Left lung (tissue), 10 donors: ENCODE data around the gene MRC2. TPM values are rescaled to one million over a fixed set of nuclear protein-coding genes. Genes with fewer than 3 reads are reported as not detected.
"Not testable (repeated sequence)": the region's sequence is repeated elsewhere in the genome, so short reads cannot be mapped to it uniquely, and the experiment has no call there.

Experiments
- ATAC-seq: fragments of 200-7000 bp; cut with Tn5 transposase; one replicate; pipeline ENCODE4 v1.9.1; 2020; ENCODE audit warnings: moderate library complexity
- DNase-seq, 4 donors: peaks; one replicate each; pipeline ENCODE4 v3.0.0-alpha.2; 2013 to 2020
- H3K27ac ChIP-seq, 2 donors: fragments of 200-600 bp; sonication (generic) in 1 of 2; one replicate each; pipeline versions ENCODE4 v1.5.0 to v1.8.0; 2020 to 2021
- H3K27me3 ChIP-seq, 2 donors: fragments of 200-600 bp; sonication (generic) in 1 of 2; one replicate each; pipeline versions ENCODE4 v1.5.0 to v1.8.0; 2020 to 2021
- H3K36me3 ChIP-seq, 2 donors: fragments of 200-600 bp; sonication (generic) in 1 of 2; one replicate each; pipeline versions ENCODE4 v1.5.0 to v1.8.0; 2020 to 2021
- H3K4me1 ChIP-seq, 2 donors: fragments of 200-600 bp; one replicate each; pipeline ENCODE4 v1.8.0; 2021
- H3K4me3 ChIP-seq, 2 donors: fragments of 200-600 bp; sonication (generic) in 1 of 2; one replicate each; pipeline versions ENCODE4 v1.5.0 to v1.8.0; 2020 to 2021; ENCODE audit warnings: mild to moderate bottlenecking in 1 of 2
- H3K9me3 ChIP-seq, 2 donors: fragments of 200-600 bp; sonication (generic) in 1 of 2; one replicate each; pipeline versions ENCODE4 v1.5.0 to v1.8.0; 2020 to 2021
- intact Hi-C, 2 donors: fragments of 100-400 bp; cut with DNase I; formaldehyde crosslinking; loops; one replicate each; pipeline versions ENCODE4 v1.11.2 to v1.14.2; 2022
- polyA plus RNA-seq, 6 donors: library from polyadenylated mRNA; unstranded; fragments of 120-200 nt; gene quantifications; one replicate each; pipeline ENCODE4 v1.2.1, GENCODE V29; 2013; ENCODE audit not compliant: insufficient read length in 6 of 6
- total RNA-seq, 2 donors: library from RNA; stranded (reverse); fragmentation: NEBNext Ultra II Directional; extraction: Animal tissue kit (Norgen Biotek cat#: 25700); gene quantifications; one replicate each; pipeline ENCODE4 v1.2.1, GENCODE V29; 2021
- TF ChIP-seq, protein P1 (sequence below), 2 donors: fragments of 200-600 bp; sonication (generic) in 1 of 2; IDR thresholded peaks; one replicate each; pipeline versions ENCODE4 v1.5.0 to v1.8.0; 2021; ENCODE audit warnings: antibody characterized with exemption in 2 of 2
- donor health status: DM: no; HTN: yes; CAD: no.
- donor health status: DM: no; HTN: no; CAD: no.

MRC2 gene
- total and polyA plus RNA-seq, 8 donors: 84.5 to 151 (median 101) TPM

DNA sequence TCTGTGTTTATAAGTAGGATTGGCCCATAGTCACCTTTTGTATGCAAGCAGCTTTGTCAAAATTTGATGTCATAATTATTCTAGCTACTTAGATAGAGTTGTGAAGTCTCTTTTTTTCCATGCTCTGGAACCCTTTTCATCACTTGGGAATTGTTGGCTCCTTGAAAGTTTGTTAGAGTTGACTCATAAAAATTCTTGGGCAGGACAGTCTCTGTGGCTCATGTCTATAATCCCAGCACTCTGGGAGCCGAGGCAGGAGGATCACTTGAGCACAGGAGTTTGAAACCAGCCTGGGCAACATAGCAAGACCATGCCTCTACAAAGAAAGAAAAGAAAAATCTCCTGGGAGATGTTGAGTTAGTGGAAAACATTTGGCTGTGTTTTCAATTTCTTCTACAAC lies 45.7 kb upstream of the MRC2 start:
- no peak overlapping the region for H3K4me3 ChIP-seq
- H3K4me1 ChIP-seq: no peaks in the 10 kb centered on the region
- TF ChIP-seq, protein P1, sequence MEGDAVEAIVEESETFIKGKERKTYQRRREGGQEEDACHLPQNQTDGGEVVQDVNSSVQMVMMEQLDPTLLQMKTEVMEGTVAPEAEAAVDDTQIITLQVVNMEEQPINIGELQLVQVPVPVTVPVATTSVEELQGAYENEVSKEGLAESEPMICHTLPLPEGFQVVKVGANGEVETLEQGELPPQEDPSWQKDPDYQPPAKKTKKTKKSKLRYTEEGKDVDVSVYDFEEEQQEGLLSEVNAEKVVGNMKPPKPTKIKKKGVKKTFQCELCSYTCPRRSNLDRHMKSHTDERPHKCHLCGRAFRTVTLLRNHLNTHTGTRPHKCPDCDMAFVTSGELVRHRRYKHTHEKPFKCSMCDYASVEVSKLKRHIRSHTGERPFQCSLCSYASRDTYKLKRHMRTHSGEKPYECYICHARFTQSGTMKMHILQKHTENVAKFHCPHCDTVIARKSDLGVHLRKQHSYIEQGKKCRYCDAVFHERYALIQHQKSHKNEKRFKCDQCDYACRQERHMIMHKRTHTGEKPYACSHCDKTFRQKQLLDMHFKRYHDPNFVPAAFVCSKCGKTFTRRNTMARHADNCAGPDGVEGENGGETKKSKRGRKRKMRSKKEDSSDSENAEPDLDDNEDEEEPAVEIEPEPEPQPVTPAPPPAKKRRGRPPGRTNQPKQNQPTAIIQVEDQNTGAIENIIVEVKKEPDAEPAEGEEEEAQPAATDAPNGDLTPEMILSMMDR (IDR thresholded peaks at IDR 0.05): no peak
- DNase-seq (no peak), ATAC-seq (no peak)
- no peaks in the 10 kb centered on the region for H3K27me3 ChIP-seq
- intact Hi-C loops: no loop called here
- no peak overlapping the region for H3K27ac ChIP-seq
- no peaks in the 10 kb centered on the region for H3K9me3 ChIP-seq
- H3K36me3 ChIP-seq: peaks cover 0 to 85% of the 10 kb centered on the region in 2 donors

DNA sequence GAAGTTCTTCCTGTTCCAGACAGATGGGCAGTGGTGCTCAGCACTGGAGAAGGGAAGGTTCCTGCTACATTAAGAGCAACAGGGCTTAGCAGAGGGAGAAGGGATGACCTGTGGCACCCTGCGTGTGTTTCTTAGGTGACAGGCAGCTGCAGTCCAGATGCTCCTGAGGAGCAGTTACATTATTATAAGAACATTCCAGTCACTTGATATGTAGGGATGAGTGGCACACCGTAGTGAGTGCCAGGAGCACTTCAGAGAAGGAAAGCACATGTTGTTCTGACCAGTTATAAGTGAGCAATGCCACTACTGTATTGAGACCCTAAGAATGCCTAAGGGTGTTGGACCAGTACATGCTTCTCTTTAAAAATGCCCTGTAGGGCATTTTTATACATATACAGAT lies 39.9 kb upstream of the MRC2 start:
- H3K27me3 ChIP-seq: no peaks in the 10 kb centered on the region
- DNase-seq (no peak), ATAC-seq (peak; percentile 72)
- no peak overlapping the region for H3K4me3 ChIP-seq
- no peaks in the 10 kb centered on the region for H3K4me1 ChIP-seq
- intact Hi-C loops: no loop called here
- H3K9me3 ChIP-seq: no peaks in the 10 kb centered on the region
- H3K36me3 ChIP-seq: peaks cover 0 to 77% of the 10 kb centered on the region in 2 donors
- H3K27ac ChIP-seq: no peak overlapping the region
- TF ChIP-seq, protein P1 (IDR thresholded peaks at IDR 0.05): no peak

DNA sequence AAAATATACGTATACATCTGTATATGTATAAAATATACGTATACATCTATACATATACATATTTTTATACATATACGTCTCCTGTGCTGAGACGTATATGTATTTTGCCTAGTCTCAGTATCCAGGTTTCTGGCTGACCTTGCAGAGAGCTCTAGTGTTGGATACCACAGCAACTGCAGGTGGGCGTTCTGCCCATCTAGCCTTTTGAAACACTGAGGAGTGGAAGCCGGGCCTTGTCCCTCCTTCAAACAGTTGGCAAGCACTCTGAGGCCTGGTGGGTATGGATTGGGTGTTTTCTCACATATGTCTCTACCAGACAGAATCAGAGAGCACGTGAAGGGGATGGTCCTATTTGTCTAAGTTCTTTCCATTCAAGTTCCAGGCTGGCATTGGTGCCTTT lies 39.4 kb upstream of the MRC2 start:
- intact Hi-C loops: no loop called here
- no peaks in the 10 kb centered on the region for H3K27me3 ChIP-seq
- H3K36me3 ChIP-seq: peaks cover 0 to 75% of the 10 kb centered on the region in 2 donors
- ATAC-seq (peak; percentile 19), DNase-seq (no peak)
- no peaks in the 10 kb centered on the region for H3K4me1 ChIP-seq
- H3K4me3 ChIP-seq: no peak overlapping the region
- no peak overlapping the region for H3K27ac ChIP-seq
- H3K9me3 ChIP-seq: no peaks in the 10 kb centered on the region
- TF ChIP-seq, protein P1 (IDR thresholded peaks at IDR 0.05): no peak

DNA sequence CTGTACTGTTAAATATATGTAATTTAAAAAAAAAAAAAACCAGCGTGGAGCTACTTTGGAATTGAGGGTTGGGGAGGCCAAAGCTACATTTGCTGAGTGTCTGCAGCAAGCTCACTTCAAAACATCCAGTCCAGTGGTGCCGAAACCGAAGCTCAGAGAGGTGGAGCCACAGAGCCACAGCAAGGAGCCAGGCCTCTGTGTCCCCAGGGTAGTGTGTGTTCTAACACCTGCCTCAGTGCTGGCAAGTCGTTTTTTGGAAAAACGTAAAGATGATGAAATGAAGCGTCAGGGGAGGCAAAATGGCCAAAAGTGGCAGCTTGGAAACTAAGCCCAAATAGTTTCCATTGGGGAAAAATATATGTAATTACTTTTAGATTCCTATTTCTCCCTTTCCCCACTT lies 36.1 kb upstream of the MRC2 start:
- peak overlapping the region in 1 of 2 donors; percentile 58 for H3K27ac ChIP-seq
- ATAC-seq (peak; percentile 32), DNase-seq (no peak)
- no peak overlapping the region for H3K4me3 ChIP-seq
- H3K9me3 ChIP-seq: peaks cover 0 to 4% of the 10 kb centered on the region in 2 donors
- intact Hi-C loops: no loop called here
- no peaks in the 10 kb centered on the region for H3K27me3 ChIP-seq
- TF ChIP-seq, protein P1 (IDR thresholded peaks at IDR 0.05): no peak
- H3K4me1 ChIP-seq: no peaks in the 10 kb centered on the region
- H3K36me3 ChIP-seq: peaks cover 0 to 71% of the 10 kb centered on the region in 2 donors

DNA sequence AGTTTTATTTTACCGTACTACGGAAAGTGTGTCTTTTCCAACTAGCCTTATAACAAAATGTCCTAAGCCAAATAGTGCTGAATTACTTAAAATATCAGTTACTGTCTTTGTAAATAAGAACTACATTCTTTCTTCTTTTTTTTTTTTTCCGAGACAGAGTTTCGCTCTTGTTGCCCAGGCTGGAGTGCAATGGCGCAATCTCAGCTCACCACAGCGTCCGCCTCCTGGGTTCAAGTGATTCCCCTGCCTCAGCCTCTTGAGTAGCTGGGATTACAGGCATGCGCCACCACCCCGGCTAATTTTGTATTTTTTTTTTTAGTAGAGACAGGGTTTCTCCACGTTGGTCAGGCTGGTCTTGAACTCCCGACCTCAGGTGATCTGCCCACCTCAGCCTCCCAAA lies 35.6 kb upstream of the MRC2 start:
- H3K27me3 ChIP-seq, intact Hi-C loops, H3K4me3 ChIP-seq, DNase-seq, H3K4me1 ChIP-seq, H3K9me3 ChIP-seq: not testable (repeated sequence)
- peaks cover 0 to 71% of the 10 kb centered on the region in 2 donors for H3K36me3 ChIP-seq
- ATAC-seq: peak; percentile 45
- H3K27ac ChIP-seq: peak overlapping the region in 1 of 2 donors; percentile 58
